DMS 273 (cell line): ENCODE measurements around the gene PTPN4.
"Not testable (repeated sequence)": the region's sequence is repeated elsewhere in the genome, so short reads cannot be mapped to it uniquely, and the experiment has no call there.

Source experiments
- DNase-seq: peaks from one replicate; lab custom pipeline; 2025; ENCODE audit not compliant: unreplicated experiment; lab: John Stamatoyannopoulos, UW

Gene PTPN4

DNA sequence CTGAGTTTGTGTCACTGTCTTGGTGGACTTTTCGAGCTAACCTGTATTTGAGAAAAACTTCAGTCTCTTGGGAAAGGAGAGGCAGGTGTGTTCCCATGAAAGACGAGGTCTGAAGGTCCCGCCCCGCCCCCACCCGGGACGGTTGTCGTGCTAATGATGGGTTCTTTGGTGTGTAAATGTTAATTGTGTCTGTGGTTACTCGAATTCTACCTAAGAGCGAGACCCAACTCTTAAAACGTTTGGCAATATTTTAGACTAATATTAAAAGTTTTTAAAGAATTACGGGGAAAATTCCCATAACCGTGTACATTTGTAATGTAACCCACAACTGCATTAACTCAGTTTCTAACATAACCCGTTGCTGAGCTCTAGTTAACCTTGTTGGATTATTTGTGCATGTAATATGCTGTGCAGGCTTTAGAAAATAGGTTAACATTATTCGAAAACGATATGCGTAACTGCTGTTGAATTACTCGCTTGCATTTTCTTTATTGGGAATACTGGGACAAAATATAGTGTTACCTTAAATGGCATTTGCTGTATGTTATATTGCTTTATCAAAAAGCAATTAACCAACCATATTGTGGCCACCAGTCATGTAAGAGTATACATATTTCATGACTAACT is 254.0 kb downstream of the PTPN4 start:
- peak; percentile 44 for DNase-seq

GRCh38 chr2:120014226-120014980 is 254.7 kb downstream of the PTPN4 start:
- peak; percentile 81 for DNase-seq

- DNase-seq: no peak
Measured at GRCh38 chr2:120016800-120017199, 257.1 kb downstream of the PTPN4 start.

DNA sequence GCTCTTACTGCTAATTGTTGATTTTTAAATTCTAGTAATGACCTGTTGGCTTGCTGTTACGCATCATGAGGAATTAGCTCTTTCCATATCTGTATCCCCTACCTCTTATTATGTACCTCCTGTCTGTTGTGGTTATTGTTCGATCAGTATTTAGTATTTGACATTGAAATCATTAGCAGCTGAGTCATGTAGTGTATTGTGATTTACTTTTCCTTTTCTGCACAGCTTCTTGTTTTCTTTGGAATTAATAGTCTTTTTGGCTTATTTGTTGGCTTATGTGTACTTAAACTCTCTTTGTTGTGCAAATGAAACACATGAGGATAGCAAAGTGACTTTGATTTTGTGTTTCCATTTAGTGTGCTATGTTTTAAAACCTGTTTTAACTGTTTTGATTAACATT is 257.5 kb downstream of the PTPN4 start:
- DNase-seq: no peak

DNA sequence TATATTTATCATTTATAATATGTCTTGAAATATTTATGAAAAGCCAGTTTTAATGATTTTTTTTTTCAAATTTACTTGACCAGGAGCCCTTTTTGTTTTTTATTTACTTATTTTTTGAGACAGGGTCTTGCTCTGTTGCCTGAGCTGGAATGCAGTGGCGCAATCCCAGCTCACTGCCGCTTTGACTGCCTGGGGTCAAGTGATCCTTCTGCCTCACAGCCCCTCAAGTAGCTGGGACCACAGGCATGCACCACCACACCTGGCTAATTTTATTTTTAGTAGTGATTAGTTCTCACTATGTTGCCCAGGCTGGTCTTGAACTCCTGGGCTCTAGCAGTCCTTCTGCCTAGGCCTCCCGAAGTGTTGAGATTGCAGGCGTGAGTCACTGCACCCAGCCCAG is 258.8 kb downstream of the PTPN4 start:
- no peak for DNase-seq

- DNase-seq: no peak
Measured at GRCh38 chr2:120020554-120020953, 260.8 kb downstream of the PTPN4 start.

DNA sequence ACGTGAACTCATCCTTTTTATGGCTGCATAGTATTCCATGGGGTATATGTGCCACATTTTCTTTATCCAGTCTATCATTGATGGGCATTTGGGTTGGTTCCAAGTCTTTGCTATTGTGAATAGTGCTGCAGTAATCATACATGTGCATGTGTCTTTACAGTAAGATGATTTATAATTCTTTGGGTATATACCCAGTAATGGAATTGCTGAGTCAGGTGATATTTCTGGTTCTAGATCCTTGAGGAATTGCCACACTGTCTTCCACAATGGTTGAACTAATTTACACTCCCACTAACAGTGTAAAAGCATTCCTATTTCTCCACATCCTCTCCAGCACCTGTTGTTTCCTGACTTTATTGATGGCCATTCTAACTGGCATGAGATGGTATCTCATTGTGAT is 262.8 kb downstream of the PTPN4 start:
- DNase-seq: not testable (repeated sequence)

- peak; percentile 12 for DNase-seq
Measured at GRCh38 chr2:120026890-120027289, 267.2 kb downstream of the PTPN4 start.

DNA sequence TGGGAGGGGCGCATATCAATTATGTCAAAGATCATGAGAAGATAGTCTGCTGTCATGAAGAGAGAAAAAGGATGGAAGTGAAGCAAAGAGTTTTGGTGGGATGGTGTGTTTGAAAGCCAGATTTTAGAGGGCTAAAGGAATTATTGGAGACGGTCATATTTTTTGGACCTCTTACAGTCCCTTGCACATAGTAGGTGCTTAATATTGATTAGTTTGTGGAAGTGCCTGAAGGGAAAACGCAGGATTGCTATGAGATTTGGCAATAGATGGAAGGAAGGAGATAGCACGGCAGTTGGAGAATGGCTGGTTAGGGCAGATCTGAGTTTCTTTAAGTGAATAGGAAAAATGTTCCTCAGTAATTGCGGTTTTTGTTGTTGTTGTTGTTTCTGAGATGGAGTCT is 269.1 kb downstream of the PTPN4 start:
- no peak for DNase-seq

- DNase-seq: no peak
Measured at GRCh38 chr2:120029672-120030640, 270.2 kb downstream of the PTPN4 start.

- no peak for DNase-seq
Measured at GRCh38 chr2:120032297-120032696, 272.6 kb downstream of the PTPN4 start.
